MM.1S (cell line): ENCODE results near the gene FER.
A peak's percentile ranks its signal among the peaks of the same experiment; 100 is the strongest.

Experiments used
- DNase-seq: peaks from one replicate; pipeline ENCODE4 v3.0.0-alpha.2; 2015
- H2AFZ ChIP-seq: fragments of 300-600 bp; sonication (generic); 2 replicates; pipeline ENCODE4 v1.6.0; 2016; ENCODE audit warnings: antibody characterized with exemption, low read length
- H3F3A ChIP-seq: fragments of 300-600 bp; sonication (generic); 2 replicates; pipeline ENCODE4 v1.6.1; 2016; ENCODE audit warnings: mild to moderate bottlenecking, antibody characterized with exemption, low read length, moderate library complexity, mixed read lengths; ENCODE audit not compliant: insufficient read depth
- H3K27ac ChIP-seq: fragments of 300-600 bp; sonication (generic); 2 replicates; pipeline ENCODE4 v1.5.1; 2016; ENCODE audit warnings: mild to moderate bottlenecking, low read length
- H3K27me3 ChIP-seq: fragments of 300-600 bp; sonication (generic); replicated peaks from 2 replicates; pipeline ENCODE4 v1.6.0; 2016; ENCODE audit warnings: low read length; ENCODE audit not compliant: insufficient read depth
- H3K36me3 ChIP-seq: fragments of 300-600 bp; sonication (generic); replicated peaks from 2 replicates; pipeline ENCODE4 v1.6.1; 2016; ENCODE audit warnings: mild to moderate bottlenecking, low read length, mixed read lengths; ENCODE audit not compliant: insufficient read depth
- H3K4me1 ChIP-seq: fragments of 300-600 bp; sonication (generic); 2 replicates; pipeline ENCODE4 v1.6.1; 2016; ENCODE audit warnings: low read length, mixed read lengths
- H3K4me2 ChIP-seq: fragments of 300-600 bp; sonication (generic); 2 replicates; pipeline ENCODE4 v1.6.0; 2016; ENCODE audit warnings: low read depth, low read length
- H3K4me3 ChIP-seq: fragments of 300-600 bp; sonication (generic); 2 replicates; pipeline ENCODE4 v1.5.1; 2016; ENCODE audit warnings: low read length, mixed read lengths
- H3K79me2 ChIP-seq: fragments of 300-600 bp; sonication (generic); 2 replicates; pipeline ENCODE4 v1.6.1; 2016; ENCODE audit warnings: mixed run types, low read length, mixed read lengths
- H3K9ac ChIP-seq: fragments of 300-600 bp; sonication (generic); 2 replicates; pipeline ENCODE4 v1.6.1; 2016; ENCODE audit warnings: low read length, mixed read lengths
- H3K9me2 ChIP-seq: fragments of 300-600 bp; sonication (generic); replicated peaks from 2 replicates; pipeline ENCODE4 v1.6.1; 2016; ENCODE audit warnings: mild to moderate bottlenecking, low read length, mixed read lengths; ENCODE audit not compliant: insufficient read depth
- H3K9me3 ChIP-seq: fragments of 300-600 bp; sonication (generic); replicated peaks from 2 replicates; pipeline ENCODE4 v1.6.1; 2016; ENCODE audit warnings: mild to moderate bottlenecking, low read length, mixed read lengths; ENCODE audit not compliant: insufficient read depth
- H4K20me1 ChIP-seq: fragments of 300-600 bp; sonication (generic); 2 replicates; pipeline ENCODE4 v1.6.1; 2016; ENCODE audit warnings: mild to moderate bottlenecking, low read length, moderate library complexity, mixed read lengths; ENCODE audit not compliant: insufficient read depth
- EZH2 ChIP-seq: fragments of 300-600 bp; sonication (generic); optimal IDR thresholded peaks from 2 replicates; pipeline ENCODE3; 2017; ENCODE audit warnings: low read depth, mild to moderate bottlenecking, antibody characterized with exemption, low read length, mixed read lengths
- EZH2phosphoT487 ChIP-seq: fragments of 300-600 bp; sonication (generic); IDR thresholded peaks from 2 replicates; pipeline ENCODE4 v1.6.1; 2018; ENCODE audit warnings: antibody characterized with exemption, low read length
- TF ChIP-seq, protein P1 (sequence below): fragments of 300-600 bp; sonication (generic); IDR thresholded peaks from 2 replicates; pipeline ENCODE4 v1.5.1; 2016; ENCODE audit warnings: antibody characterized with exemption, low read length, mixed read lengths

FER gene

DNA sequence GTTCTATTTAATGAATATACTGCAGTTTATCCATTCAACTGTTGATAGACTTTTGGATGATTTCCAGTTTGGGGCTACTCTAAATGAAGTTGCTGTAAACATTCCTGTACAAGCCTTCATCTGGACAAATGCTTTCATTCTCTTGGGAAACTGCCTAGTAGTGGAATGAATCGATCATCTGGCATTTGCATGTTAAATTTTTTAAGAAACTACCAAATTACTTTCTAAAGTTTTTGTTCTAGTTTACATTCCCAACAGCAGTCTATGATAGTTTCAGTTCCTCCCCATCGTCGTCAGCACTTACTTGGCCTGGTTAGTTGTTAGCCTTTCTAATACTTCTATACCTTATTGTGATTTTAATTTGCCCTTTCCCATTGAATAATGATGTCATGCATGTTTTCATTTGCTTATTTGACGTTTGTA, 306.3 kb downstream of the FER start:
- TF ChIP-seq EZH2, result no peak
- TF ChIP-seq, protein P1, sequence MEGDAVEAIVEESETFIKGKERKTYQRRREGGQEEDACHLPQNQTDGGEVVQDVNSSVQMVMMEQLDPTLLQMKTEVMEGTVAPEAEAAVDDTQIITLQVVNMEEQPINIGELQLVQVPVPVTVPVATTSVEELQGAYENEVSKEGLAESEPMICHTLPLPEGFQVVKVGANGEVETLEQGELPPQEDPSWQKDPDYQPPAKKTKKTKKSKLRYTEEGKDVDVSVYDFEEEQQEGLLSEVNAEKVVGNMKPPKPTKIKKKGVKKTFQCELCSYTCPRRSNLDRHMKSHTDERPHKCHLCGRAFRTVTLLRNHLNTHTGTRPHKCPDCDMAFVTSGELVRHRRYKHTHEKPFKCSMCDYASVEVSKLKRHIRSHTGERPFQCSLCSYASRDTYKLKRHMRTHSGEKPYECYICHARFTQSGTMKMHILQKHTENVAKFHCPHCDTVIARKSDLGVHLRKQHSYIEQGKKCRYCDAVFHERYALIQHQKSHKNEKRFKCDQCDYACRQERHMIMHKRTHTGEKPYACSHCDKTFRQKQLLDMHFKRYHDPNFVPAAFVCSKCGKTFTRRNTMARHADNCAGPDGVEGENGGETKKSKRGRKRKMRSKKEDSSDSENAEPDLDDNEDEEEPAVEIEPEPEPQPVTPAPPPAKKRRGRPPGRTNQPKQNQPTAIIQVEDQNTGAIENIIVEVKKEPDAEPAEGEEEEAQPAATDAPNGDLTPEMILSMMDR, result no peak
- TF ChIP-seq EZH2phosphoT487, result no peak
- Histone ChIP-seq H3K79me2 (no peaks in the 10 kb centered on the region), H3K4me2 (peak overlapping the region; percentile 23; the same call in 1 of the 2 replicates), H3K9me2 (no peaks in the 10 kb centered on the region), H3K9me3 (no peaks in the 10 kb centered on the region), H3K9ac (no peak overlapping the region), H4K20me1 (no peaks in the 10 kb centered on the region), H3K27ac (peak overlapping the region; percentile 1; the same call in 1 of the 2 replicates), H3F3A (no peaks in the 10 kb centered on the region), H3K4me3 (no peak overlapping the region), H3K36me3 (no peaks in the 10 kb centered on the region), H3K4me1 (peaks cover 11% of the 10 kb centered on the region; the same call in 1 of the 2 replicates), H3K27me3 (no peaks in the 10 kb centered on the region), H2AFZ (no peak overlapping the region)
- DNase-seq, result peak; percentile 26

DNA sequence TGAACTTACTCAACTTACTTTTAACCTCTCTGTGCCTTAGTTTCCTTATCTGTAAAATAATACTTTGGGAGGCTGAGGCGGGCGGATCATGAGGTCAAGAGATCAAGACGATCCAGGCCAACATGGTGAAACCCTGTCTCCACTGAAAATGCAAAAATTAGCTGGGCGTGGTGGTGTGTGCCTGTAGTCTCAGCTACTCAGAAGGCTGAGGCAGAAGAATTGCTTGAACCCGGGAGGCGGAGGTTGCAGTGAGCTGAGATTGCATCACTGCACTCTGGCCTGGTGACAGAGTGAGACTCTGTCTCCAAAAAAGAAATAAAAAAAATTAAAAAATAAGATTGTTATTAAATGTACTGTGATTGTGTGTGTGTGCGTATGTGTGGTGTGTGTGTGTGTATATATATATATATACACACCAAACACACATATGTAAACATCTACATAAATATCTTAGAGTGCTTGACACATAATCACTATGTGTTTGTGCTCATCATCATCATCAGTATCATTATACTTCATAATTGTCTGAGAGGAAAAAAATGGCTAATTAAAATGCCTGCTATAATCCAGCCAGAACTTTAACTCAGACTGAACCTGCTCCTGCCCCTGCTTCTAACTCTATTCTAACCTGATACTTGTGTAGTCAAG, 312.8 kb downstream of the FER start:
- TF ChIP-seq, protein P1, result no peak
- TF ChIP-seq EZH2 (no peak), EZH2phosphoT487 (no peak)
- Histone ChIP-seq H3K36me3 (no peaks in the 10 kb centered on the region), H3K27ac (no peak overlapping the region), H3K4me1 (no peaks in the 10 kb centered on the region), H3F3A (no peaks in the 10 kb centered on the region), H3K9ac (no peak overlapping the region), H2AFZ (no peak overlapping the region), H3K27me3 (no peaks in the 10 kb centered on the region), H3K9me2 (no peaks in the 10 kb centered on the region), H3K4me3 (no peak overlapping the region), H4K20me1 (no peaks in the 10 kb centered on the region), H3K9me3 (no peaks in the 10 kb centered on the region), H3K4me2 (no peak overlapping the region), H3K79me2 (no peaks in the 10 kb centered on the region)
- DNase-seq, result no peak

DNA sequence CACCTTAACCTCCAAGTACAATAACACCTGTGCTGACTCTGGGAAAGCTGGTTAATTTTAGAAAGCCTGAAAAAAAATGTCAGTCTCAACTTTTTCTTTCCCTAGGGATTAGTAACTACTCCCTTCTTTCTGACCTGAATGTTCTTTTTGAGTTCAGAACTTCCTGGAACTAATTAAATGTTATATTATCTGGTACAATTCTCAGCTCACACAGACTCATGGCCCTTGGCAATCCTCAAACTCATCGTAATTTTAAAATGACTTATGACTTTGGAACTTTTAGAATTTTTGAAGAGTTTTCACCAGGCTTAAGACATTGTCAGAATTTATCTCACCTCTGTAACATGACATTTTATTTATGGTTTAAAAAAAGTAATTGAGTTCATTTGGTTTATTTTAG, 315.0 kb downstream of the FER start:
- no peak overlapping the region for H3K4me2 ChIP-seq
- H2AFZ ChIP-seq, result no peak overlapping the region
- TF ChIP-seq, protein P1, result no peak
- TF ChIP-seq EZH2phosphoT487 (no peak), EZH2 (no peak)
- no peaks in the 10 kb centered on the region for H3K36me3 ChIP-seq
- no peak overlapping the region for H3K9ac ChIP-seq
- no peaks in the 10 kb centered on the region for H3F3A ChIP-seq
- no peak overlapping the region for H3K4me3 ChIP-seq
- H3K79me2 ChIP-seq, result no peaks in the 10 kb centered on the region
- no peaks in the 10 kb centered on the region for H3K4me1 ChIP-seq
- no peak overlapping the region for H3K27ac ChIP-seq
- H4K20me1 ChIP-seq, result no peaks in the 10 kb centered on the region
- peak; percentile 4 for DNase-seq
- no peaks in the 10 kb centered on the region for H3K9me3 ChIP-seq
- no peaks in the 10 kb centered on the region for H3K27me3 ChIP-seq
- H3K9me2 ChIP-seq, result no peaks in the 10 kb centered on the region
